SKM-1 treated with dmso at 0.1 percent for 144 hours (cell line): Measurements from ENCODE around the gene MBD4.
A peak's percentile ranks its signal among the peaks of the same experiment; 100 is the strongest.
"Not testable (repeated sequence)": the region's sequence is repeated elsewhere in the genome, so short reads cannot be mapped to it uniquely, and the experiment has no call there.

Experiments
- DNase-seq: peaks from one replicate; lab custom pipeline; 2025; ENCODE audit not compliant: unreplicated experiment; lab: John Stamatoyannopoulos, UW

MBD4 gene

DNA sequence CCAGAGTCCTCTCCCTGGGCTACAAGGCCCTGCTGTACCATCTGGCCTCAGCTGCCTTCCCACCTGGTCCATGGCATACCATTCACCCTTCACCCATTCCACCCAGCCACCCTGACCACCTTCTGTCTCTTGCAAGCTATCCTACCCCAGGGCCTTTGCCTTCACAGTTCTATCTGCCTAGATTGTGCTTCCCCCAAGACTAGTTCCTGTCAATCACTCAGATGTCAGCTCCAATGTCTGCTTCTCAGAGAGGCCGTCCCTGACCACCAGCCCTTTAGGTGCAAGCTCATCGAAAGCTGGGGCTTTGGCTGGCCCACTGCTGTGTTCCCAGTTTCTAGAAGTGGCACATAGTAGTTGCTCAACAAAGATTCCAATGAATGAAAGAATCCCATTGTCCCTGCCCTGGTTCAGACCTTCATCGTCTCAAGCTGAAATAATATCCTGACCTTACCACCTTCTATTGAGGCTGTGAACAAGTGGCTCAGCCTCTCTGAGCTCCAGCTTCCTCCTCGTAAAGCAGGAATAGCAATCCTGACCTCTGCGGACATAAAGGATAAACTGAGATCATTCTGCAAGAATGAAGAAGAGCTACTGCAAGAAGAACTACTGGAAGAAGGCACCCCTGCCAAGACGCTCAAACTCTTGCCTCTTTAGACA, 27.1 kb downstream of the MBD4 start:
- no peak for DNase-seq

DNA sequence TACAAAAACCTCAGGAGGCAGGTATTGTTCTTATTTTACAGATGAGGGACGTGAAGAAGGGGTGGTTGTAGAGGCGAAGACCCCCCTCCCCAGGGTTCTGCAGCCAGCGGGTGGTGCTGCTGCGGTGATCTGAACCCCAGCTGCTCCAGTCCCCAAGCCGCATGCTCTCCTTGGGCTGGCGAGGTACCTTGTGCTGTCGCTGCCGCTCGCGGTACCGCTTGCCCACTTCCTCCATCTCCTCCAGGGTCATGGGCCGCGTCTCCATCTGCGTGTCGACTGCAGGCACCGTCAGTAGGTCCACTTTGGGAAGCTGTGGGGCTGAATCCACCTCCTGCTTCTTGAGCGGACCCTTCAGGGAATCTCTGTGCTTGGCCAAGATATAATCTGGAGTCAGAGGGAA, 28.8 kb downstream of the MBD4 start:
- DNase-seq, result no peak

DNA sequence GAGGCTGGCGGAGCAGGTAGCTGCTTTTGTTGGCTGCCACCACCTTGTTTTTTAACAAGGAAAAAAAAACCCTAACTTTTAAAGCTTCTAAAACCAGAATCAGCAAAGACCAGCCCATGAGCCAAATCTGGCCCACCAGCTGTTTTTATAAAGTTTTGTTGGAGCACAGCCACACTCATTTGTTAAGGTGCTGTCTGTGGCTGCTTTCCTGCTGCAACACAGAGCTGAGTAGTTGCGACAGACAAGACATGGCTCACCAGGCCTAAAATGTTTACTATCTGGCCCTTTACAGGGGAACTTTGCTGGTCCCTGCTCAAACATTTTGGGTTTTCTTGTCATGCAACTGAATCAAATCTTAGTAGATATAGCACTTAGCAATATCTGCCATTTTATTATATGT, 30.2 kb downstream of the MBD4 start:
- DNase-seq, result no peak

DNA sequence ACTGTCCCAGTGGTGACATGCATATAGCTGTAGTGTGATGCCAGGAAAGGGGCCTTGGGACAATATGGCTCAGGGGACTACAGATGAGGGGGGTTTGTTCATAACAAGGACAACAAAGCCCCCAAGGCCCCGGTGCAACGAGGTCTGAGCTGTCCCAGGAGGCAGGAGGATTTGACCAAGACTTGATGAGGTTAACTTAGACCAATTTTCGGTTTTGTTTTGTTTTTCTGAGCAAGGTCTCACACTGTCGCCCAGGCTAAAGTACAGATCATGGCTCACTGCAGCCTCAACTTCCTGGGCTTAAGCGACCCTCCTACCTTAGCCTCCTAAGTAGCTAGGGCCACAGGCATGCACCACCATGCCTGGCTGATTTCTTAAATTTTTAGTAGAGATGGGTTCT, 35.1 kb downstream of the MBD4 start:
- no peak for DNase-seq

DNA sequence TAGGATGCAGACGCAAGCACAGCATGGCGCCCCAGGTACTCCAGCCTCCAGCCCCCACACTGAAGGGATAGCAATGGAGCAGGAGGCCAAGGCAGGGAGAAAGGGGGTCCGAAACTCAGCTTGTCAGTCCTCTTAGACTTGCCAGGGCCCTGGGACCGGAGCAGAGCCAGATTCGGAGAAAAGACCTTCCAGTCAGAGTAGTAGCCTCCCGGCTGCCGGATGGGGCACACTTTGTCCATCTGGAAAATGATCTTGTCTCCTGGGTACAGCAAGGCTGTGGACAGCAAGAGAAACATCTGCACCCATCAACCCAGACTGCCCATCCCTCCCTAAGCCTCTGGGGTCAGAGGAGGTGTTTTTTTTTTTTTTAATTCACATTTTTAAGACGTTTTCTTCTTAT, 35.6 kb downstream of the MBD4 start:
- no peak for DNase-seq

DNA sequence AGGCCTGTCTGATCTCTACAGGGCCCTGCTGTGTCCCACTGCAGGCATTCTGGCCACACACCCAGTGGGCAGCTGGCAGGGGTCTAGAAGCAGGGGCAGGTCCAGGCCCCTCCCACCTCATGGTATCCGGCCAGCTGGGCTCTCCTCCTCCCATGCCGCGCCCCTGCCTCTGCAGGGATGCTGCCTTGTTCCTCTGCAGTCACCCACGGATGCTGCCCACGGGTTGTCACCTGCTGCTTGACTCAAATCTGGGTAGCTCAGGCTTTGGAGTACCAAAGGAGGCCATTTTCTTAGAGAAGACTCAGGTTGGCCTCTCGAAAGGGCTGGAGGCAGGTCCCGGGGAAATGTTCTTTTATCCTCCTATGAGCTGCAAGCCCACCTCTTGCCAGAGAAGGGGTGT, 36.3 kb downstream of the MBD4 start:
- DNase-seq, result no peak

DNA sequence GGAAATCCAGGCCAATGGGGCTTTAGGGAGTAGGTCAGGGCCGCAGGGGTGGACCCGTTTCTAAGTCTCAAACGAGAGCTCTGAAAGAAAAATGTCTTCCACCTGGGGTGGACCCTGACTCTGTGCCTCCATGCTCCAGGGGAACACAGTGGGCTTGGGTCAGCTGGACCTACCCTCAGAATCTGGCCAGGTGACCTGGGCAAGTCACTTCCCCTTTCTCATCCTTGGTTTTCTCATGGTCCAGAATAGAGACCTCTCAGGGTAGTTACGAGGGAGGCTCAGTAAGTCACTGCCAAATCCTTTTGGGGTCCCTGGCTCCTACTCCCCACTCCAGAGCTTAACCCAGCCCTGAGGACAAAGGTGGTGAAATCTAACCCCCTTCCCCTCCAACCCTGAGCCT, 37.1 kb downstream of the MBD4 start:
- no peak for DNase-seq

DNA sequence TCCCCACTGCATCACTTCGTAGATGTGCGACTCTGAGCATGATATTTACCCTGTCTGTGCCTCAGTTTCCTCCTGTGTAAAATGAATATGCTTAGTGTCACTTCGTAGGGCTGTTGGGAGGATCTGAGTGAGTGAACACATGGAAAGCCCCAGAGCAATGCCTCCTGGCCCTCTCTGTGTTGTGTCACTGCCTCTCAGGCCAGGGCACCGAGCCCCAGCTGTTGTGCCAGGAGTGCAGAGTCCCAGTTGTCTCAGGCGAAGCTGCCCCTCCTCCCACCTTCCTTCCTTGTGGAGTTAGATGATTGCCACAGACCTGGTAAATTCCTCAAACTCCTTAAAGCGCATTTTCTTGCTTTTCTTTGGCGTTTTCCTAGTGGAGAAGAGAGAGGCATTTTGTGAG, 37.5 kb downstream of the MBD4 start:
- no peak for DNase-seq

DNA sequence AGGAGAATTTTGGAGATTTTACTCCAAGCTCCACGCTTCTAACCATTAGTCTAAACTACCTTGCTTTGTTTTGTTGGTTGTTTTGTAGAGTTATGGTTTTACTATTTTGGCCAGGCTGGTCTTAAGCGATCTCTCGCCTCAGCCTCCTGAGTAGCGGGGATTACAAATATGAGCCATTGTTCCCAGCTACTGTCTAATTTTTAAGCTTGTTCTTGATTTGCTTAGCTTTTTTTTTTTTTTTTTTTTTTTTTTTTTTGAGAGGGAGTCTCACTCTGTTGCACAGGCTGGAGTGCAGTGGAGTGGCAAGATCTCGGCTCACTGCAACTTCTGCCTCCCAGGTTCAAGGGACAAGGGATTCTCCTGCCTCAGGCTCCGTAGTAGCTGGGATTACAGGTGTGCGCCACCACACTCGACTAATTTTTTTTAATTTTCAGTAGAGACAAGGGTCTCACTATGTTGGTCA, 39.8 kb downstream of the MBD4 start:
- no peak for DNase-seq

DNA sequence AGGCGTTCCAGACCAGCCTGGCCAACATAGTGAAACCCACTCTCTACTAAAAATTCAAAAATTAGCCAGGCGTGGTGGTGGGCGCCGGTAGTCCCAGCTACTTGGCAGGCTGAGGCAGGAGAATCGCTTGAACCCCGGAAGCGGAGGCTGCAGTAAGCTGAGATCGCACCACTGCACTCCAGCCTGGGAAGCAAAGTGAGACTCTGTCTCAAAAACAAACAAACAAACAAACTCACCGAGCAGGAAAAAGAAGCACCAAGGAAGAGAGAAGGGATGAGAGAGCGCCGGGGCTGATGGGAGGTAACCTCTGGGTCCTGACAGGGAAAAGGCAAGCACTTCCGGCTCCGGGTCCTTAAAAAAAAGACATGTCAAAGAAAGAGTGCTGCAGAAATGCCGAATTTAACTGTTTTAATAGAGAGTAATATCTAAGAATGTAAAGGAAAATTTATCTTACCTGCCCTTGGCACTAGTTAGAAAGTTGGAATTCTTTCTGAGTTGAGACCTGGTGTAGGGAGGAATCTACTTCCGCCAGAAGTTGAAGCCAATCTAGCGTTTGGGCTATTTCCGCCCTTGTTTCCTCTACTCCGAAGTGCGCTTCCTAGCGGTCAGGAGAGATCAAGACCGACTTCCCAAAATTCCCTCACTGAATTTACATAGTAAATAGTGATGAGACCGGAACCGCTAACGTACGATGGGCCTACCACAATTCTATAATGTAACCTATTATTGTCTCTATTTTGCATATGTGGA, 40.4 kb downstream of the MBD4 start:
- peak; percentile 97 for DNase-seq

DNA sequence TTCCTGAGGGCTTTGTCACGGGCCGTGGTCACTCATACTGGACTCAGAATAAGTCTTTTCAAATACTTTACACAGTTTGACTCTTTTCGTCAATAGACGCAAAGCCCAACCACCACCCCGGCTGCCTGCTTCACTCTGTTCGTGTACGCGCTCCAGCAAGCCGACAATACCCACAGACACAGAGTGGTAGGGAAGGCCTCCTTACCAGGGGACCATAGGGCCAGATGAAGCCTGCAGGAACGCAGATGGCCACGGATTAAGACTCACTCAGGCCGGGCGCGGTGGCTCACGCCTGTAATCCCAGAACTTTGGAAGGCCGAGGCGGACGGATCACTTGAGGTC, 41.0 kb downstream of the MBD4 start:
- no peak for DNase-seq

DNA sequence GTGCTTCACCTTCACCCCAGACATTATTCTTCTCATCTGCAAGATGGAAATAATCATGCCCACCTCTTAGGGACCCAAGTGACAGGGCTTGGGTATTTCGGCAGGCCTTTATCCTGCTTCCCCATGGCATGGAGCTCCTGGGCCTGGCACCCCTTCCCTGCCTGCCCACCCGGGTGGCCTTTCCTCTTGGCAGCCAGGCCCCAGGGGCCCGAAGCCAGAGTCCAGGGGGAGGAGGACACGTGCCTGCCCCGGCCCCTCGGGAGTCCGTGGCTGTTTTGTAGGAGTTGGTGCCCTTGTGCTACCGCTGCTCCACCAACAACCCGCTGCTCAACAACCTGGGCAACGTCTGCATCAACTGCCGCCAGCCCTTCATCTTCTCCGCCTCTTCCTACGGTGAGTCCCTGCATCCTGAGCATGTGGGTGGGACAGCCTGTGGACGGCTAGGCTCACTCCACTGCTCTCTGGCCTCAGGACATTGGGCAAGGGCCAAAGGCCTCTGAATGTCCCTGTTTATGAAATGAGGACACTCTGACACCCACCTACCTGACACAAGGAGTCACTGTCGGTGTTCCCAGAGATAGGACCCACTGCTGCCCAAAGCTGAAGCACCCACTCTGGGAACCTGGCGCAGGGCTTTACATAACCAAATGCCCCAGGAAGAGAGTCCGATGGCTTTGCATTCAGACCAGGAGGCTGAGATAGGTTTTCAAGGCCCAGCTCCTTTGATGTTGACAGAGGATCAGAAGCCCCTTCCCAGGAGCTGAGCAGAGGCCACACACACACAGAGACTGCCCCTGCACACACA, 45.8 kb downstream of the MBD4 start:
- not testable (repeated sequence) for DNase-seq

DNA sequence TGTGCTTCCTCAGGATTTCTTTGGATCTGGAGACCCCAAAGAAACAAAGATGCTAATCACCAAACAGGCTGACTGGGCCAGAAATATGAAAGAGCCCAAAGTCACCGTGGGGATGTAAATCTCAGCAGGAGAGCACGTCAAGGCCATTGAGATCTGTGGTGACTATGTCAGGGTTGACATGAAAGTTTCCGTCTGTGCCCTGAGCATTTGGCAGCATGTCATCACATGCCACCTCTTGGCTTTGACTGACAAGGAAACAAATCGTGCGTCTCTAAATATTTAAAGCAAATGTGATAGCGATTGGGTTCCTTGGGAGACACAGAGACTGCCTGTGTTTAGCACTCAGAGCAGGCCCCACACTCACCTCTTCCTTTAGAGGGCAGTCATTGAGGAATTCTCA, 46.5 kb downstream of the MBD4 start:
- no peak for DNase-seq

DNA sequence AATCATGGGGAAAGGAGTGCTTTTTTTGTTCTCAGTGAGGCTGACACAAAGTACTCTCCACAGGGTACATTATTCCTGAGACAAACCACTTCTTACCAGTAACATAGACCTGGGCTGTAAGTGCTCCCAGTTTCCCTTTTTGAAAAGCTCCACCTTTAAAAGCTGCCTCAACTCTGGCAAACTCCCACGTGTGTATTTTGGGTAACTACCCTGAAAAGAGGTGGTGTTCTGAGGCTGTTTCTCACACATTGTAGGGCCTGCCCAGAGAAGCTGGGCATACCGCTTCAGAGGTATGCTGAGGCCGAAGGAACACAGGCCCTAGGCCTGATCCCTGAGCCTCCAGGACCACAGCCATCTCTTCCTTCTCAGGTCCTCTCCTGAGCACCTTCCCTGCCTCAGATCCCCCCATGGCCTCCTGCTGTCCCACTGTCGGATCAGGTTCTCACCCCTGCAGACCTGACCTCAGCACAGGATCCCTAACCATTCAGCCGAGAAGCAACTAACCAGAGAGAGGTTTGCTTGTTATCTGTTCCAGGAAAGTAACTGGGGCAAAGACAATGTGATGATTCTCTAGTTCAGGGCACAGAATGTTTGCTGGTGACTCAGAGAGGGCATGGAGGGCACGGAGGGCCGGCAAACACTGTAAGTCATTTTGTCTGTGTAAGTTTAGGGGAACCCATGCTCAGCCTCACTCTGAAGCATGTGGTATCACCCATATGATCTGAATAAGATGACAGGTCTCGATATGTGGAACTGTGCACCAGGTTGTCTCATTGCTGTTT, 47.5 kb downstream of the MBD4 start:
- not testable (repeated sequence) for DNase-seq

DNA sequence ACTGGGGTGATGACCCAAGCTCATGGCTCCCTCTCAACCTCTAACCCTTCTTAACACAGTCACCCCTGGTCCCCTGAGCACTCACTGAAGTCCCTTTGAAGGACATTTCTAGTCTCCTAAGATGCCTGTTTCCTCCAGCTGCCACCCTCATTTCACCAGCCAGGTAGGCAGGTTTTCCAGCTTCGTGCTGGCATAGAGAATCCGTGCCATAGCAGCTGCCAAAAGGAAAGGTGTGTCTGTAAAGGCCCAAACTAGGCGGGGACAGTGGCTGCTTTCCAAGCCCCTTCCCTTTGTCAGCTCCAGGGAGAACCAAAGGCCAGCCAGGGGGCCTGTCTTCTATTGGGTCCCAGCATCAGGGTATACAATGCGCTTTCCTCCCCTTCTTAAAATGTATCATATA, 48.2 kb downstream of the MBD4 start:
- DNase-seq, result not testable (repeated sequence)

DNA sequence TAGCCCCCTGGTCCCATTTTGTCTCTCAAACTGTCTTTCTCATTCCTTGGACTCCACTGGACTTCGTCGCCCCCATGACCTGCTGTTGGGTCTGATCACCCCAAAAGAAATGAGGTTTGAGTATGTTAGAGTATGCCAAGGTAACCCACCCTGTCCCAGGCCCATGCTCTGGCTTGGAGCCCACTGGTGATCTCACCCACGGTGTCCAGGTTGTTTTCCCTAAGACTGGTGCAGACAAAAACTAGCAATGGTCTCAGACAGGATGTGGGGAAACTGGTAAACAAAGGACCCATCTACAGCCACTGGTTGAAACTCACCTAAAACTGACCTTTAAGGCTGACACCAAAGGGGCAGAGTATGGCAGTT, 50.2 kb downstream of the MBD4 start:
- DNase-seq, result no peak

DNA sequence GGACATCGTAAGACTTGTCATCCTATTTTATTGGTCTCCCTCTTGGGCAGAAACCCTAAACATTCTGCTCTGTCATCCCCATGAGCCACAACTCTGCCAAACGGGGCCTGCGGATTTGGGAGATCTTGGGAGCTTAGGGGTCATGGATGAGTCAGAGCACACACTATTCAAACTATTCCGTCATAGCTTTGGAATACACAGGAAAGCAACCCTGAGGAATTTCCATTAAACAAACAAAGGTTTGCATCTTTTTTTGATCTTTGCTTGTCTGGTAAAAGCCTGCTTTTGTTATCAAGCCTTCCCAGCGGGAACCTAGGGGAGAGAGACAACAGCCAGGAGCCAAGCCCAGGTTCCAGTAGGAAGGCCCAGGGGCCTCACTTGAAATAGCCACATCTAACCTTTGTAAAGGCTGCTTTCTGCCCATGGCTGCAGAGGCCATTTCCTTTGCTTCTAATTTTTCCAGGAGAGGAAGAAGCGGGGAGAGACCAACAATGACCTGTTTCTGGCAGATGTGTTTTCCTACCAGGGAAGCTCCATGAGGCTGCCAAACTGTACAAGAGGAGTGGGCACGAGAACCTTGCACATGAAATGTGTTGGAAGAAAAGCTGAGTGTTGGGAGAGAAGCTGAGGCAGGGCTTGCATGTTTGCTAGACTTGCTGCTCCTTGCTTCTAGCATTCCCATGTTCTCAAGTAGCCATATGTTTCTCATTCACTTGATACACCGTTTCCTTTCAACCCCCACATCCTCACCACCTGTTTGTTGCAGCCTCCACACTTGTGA, 50.8 kb downstream of the MBD4 start:
- DNase-seq, result not testable (repeated sequence)

DNA sequence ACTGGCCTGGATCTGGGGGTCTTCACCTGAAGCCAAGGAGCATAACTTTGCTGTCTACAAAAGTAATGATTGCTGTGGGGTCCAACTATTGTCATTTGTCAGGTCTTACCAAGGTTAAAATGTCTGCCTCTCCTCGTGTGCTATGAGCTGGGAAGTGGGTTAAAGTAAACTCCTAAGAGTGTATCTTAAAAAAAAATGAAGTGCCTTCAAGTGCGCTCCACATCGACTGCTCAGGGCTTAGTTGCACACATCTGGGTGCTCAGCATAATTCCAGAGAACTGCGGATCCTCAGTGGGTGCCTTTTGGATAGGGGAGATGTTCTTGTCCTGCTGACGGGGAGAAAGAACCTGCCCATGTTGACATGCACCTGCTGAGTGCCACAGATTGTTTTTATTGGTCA, 52.3 kb downstream of the MBD4 start:
- no peak for DNase-seq

DNA sequence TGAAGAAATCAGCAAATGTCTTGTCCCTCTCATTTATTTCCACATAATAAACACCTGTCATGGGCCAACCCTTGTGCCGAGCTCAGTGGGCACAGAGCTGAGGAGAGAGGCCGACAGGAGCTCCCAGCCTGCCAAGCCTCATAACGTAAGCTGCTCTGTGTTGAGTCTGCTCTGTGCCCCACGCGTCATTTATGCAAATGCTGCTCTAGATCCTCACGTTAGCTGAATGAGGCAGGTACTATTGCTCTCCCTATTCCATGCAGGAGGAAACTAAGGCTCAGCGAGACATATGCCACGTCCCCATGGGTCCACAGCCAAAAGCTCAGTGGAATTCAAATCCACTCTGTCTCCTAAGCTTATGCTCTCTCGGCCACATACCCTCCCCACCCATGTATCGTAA, 52.8 kb downstream of the MBD4 start:
- no peak for DNase-seq

DNA sequence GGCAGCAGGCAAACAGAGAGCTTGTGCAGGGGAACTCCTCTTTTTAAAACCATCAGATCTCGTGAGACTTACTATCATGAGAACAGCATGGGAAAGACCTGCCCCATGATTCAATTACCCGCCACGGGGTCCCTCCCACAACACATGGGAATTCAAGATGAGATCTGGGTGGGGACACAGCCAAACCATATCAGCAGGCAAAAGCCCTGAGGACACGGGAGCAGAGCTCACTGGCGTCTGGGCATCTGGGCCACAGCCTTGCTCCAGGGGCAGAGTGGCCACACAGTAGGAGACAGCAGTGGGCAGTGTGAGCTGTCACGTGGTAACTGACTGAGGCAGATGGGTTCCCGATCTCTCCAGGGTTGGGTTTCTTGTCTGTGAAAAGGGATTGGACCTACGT, 54.2 kb downstream of the MBD4 start:
- DNase-seq, result not testable (repeated sequence)
